ENCODE measurements around the gene FSTL4.

Gene FSTL4

DNA sequence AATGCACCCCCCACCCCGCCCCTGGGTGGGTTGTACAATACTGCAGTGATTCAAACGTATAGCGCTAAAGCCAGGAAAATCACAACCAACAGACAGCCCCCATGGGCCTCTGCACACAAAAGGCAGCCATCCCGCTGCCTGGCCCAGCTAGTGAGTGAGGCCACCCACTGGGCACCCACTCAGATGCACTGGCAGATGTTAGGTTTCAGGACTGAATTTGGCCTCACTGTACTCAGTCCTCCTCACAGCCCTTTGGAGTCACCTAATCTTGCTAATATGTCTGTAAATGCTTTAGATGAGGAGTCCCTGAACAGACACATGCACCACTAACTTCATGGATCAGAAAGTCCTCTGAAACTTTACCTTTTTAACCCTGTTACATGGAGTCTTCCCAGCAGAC is 87.7 kb downstream of the FSTL4 start:
- ATAC-seq: no peak
- no peak for TF ChIP-seq ZNF70 (CRISPR knock-in tag; IDR thresholded peaks at IDR 0.05)
- TF ChIP-seq, protein P1, sequence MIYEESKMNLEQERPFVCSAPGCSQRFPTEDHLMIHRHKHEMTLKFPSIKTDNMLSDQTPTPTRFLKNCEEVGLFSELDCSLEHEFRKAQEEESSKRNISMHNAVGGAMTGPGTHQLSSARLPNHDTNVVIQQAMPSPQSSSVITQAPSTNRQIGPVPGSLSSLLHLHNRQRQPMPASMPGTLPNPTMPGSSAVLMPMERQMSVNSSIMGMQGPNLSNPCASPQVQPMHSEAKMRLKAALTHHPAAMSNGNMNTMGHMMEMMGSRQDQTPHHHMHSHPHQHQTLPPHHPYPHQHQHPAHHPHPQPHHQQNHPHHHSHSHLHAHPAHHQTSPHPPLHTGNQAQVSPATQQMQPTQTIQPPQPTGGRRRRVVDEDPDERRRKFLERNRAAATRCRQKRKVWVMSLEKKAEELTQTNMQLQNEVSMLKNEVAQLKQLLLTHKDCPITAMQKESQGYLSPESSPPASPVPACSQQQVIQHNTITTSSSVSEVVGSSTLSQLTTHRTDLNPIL (CRISPR knock-in tag; IDR thresholded peaks at IDR 0.05; ENCODE audit: low read depth): no peak
- TF ChIP-seq BACH2 (CRISPR knock-in tag; IDR thresholded peaks at IDR 0.05; ENCODE audit: borderline replicate concordance): no peak
- no peak for TF ChIP-seq ZNF565 (CRISPR knock-in tag; conservative IDR thresholded peaks at IDR 0.05; ENCODE audit: low read depth)
- no peak for TF ChIP-seq ZFP30 (CRISPR knock-in tag; IDR thresholded peaks at IDR 0.05)
- TF ChIP-seq, protein P2, sequence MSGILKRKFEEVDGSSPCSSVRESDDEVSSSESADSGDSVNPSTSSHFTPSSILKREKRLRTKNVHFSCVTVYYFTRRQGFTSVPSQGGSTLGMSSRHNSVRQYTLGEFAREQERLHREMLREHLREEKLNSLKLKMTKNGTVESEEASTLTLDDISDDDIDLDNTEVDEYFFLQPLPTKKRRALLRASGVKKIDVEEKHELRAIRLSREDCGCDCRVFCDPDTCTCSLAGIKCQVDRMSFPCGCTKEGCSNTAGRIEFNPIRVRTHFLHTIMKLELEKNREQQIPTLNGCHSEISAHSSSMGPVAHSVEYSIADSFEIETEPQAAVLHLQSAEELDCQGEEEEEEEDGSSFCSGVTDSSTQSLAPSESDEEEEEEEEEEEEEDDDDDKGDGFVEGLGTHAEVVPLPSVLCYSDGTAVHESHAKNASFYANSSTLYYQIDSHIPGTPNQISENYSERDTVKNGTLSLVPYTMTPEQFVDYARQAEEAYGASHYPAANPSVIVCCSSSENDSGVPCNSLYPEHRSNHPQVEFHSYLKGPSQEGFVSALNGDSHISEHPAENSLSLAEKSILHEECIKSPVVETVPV (CRISPR knock-in tag; IDR thresholded peaks at IDR 0.05): no peak
- TF ChIP-seq GLIS3 (CRISPR knock-in tag; IDR thresholded peaks at IDR 0.05): no peak

DNA sequence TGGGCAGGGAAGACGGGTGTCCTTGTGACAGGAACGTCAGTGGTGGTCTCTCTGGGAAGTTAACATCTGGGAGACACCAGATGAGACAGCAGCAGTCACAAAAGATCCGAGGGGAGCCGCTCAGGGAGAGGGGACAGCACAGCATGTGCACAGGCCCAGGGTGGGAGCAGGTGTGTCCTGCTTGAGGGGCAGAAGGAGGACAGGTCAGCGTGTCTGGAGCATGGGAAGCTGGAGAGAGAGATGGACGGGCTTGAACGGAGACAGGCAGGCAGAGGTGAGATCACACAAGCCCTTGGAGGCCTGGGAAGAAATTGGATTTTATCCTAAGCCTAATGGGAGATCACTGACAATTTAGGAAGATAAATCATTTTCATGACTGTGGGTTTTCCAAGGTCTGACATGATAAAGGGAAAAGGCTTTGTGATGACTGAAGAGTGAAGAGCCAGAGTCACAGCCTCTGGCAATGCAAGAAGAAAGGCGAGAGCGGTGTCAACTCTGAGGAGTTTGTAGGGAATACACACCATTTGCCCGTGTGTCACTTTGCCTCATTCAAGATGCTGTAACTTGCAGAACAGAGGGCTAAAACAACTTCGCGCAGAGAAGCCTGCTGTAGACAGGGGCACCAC is 88.3 kb downstream of the FSTL4 start:
- no peak for ATAC-seq
- TF ChIP-seq ZC3H10 (CRISPR knock-in tag; IDR thresholded peaks at IDR 0.05) (no peak), ZNF8 (CRISPR knock-in tag; IDR thresholded peaks at IDR 0.05) (no peak), TCF4 (CRISPR knock-in tag; IDR thresholded peaks at IDR 0.05; ENCODE audit: borderline replicate concordance) (no peak), ZNF565 (CRISPR knock-in tag; conservative IDR thresholded peaks at IDR 0.05; ENCODE audit: low read depth) (no peak), TOX (CRISPR knock-in tag; IDR thresholded peaks at IDR 0.05; ENCODE audit: borderline replicate concordance) (no peak), ZFP3 (CRISPR knock-in tag; IDR thresholded peaks at IDR 0.05) (no peak), RARB (CRISPR knock-in tag; IDR thresholded peaks at IDR 0.05) (no peak), GLIS3 (CRISPR knock-in tag; IDR thresholded peaks at IDR 0.05) (no peak), PATZ1 (CRISPR knock-in tag; IDR thresholded peaks at IDR 0.05; ENCODE audit: borderline replicate concordance) (no peak), OSR1 (CRISPR knock-in tag; IDR thresholded peaks at IDR 0.05) (no peak), POU6F1 (CRISPR knock-in tag; IDR thresholded peaks at IDR 0.05; ENCODE audit: borderline replicate concordance, low read depth) (no peak), ZFP30 (CRISPR knock-in tag; IDR thresholded peaks at IDR 0.05) (no peak), ZNF70 (CRISPR knock-in tag; IDR thresholded peaks at IDR 0.05) (no peak), PPARA (CRISPR knock-in tag; IDR thresholded peaks at IDR 0.05; ENCODE audit: borderline replicate concordance) (no peak), TSHZ2 (CRISPR knock-in tag; IDR thresholded peaks at IDR 0.05) (no peak), SNAI2 (CRISPR knock-in tag; IDR thresholded peaks at IDR 0.05) (no peak), BACH2 (CRISPR knock-in tag; IDR thresholded peaks at IDR 0.05; ENCODE audit: borderline replicate concordance) (no peak)

DNA sequence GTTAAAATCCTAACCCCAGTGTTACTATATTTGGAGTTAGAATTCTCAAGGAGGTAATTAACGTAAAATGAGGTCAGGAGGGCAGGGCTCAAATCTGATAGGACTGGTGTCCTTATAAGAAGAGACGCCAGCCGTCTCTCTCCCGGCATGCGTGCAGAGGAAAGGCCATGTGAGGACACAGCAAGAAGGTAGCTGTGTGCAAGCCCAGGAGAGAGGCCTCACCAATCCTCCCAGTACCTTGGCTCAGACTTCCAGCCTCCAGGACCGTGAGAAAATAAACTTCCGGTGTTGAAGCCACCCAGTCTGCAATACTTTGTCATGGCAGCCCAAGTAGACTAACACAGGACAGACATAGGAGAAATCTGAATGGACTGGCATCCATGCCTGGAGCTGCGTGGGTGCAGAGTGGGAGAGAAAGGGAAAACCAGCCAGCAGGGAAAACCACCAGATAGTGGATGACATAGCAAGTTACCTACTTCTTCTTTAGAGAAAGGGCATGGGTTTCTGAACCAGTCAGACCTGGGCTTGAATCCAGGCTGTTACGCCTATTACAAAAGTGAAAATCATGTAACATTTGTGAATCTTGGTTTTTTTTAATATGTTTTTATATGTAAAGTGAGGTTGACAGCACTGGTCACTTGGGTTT is 89.2 kb downstream of the FSTL4 start:
- ATAC-seq: no peak
- no peak for TF ChIP-seq ARNTL (CRISPR knock-in tag; IDR thresholded peaks at IDR 0.05; ENCODE audit: borderline replicate concordance, low read depth)
- TF ChIP-seq BACH2 (CRISPR knock-in tag; IDR thresholded peaks at IDR 0.05; ENCODE audit: borderline replicate concordance): no peak
- TF ChIP-seq PPARA (CRISPR knock-in tag; IDR thresholded peaks at IDR 0.05; ENCODE audit: borderline replicate concordance): no peak
- TF ChIP-seq RARB (CRISPR knock-in tag; IDR thresholded peaks at IDR 0.05): no peak
- no peak for TF ChIP-seq ZNF8 (CRISPR knock-in tag; IDR thresholded peaks at IDR 0.05)
- no peak for TF ChIP-seq ESRRG (CRISPR knock-in tag; IDR thresholded peaks at IDR 0.05)
- TF ChIP-seq SNAI2 (CRISPR knock-in tag; IDR thresholded peaks at IDR 0.05): no peak
- TF ChIP-seq PATZ1 (CRISPR knock-in tag; IDR thresholded peaks at IDR 0.05; ENCODE audit: borderline replicate concordance): no peak
- TF ChIP-seq ZFP3 (CRISPR knock-in tag; IDR thresholded peaks at IDR 0.05): no peak
- TF ChIP-seq ZC3H10 (CRISPR knock-in tag; IDR thresholded peaks at IDR 0.05): no peak
- TF ChIP-seq, protein P2 (CRISPR knock-in tag; IDR thresholded peaks at IDR 0.05): no peak
- no peak for TF ChIP-seq ISL1 (CRISPR knock-in tag; IDR thresholded peaks at IDR 0.05)
- TF ChIP-seq TOX (CRISPR knock-in tag; IDR thresholded peaks at IDR 0.05; ENCODE audit: borderline replicate concordance): no peak
- no peak for TF ChIP-seq ZFP30 (CRISPR knock-in tag; IDR thresholded peaks at IDR 0.05)
- no peak for TF ChIP-seq CSDC2 (CRISPR knock-in tag; IDR thresholded peaks at IDR 0.05)
- TF ChIP-seq TCF4 (CRISPR knock-in tag; IDR thresholded peaks at IDR 0.05; ENCODE audit: borderline replicate concordance): no peak
- no peak for TF ChIP-seq ZNF565 (CRISPR knock-in tag; conservative IDR thresholded peaks at IDR 0.05; ENCODE audit: low read depth)
